IMR-90 (cell line): ENCODE results near the gene AFTPH. TPM values are rescaled to one million over a fixed set of nuclear protein-coding genes. Genes with fewer than 3 reads are reported as not detected.

ENCODE experiments used
- ATAC-seq: fragments of 200-7000 bp; cut with Tn5 transposase; 2 replicates; pipeline ENCODE4 v1.9.1; 2020; ENCODE audit warnings: low read depth, mild to moderate bottlenecking, moderate library complexity
- BruUV-seq: library from RNA; stranded (reverse); fragments of 400-500 nt; replicated peaks from 2 replicates; lab custom pipeline; 2021; lab: Mats Ljungman, UMichigan
- CTCF ChIA-PET: fragments of 300-600 bp; formaldehyde crosslinking; extraction: SDS; loops from one replicate; lab custom pipeline; 2021; ENCODE audit warnings: antibody characterized with exemption; lab: Yijun Ruan, JAX
- POLR2A ChIA-PET: fragments of 300-600 bp; sonication (Branson Sonifier 250); formaldehyde crosslinking; loops from one replicate; lab custom pipeline; 2022; ENCODE audit warnings: antibody characterized with exemption; ENCODE audit not compliant: unreplicated experiment; lab: Charles Lee
- DNase-seq: peaks from one replicate; pipeline ENCODE4 v3.0.0; 2013
- H2AFZ ChIP-seq: replicated peaks from 2 replicates; pipeline ENCODE3; 2013; ENCODE audit warnings: low read length, mild to moderate bottlenecking; ENCODE audit not compliant: poor library complexity
- H2AK5ac ChIP-seq: 2 replicates; pipeline ENCODE4 v1.6.1; 2013; ENCODE audit warnings: low read depth, low read length, inconsistent platforms
- H2AK9ac ChIP-seq: replicated peaks from 2 replicates; pipeline ENCODE3; 2013; ENCODE audit warnings: mild to moderate bottlenecking, low read depth, low read length, moderate library complexity; ENCODE audit not compliant: poor library complexity
- H2BK120ac ChIP-seq: 2 replicates; pipeline ENCODE4 v1.6.1; 2013; ENCODE audit warnings: low read depth, low read length, inconsistent platforms
- H2BK15ac ChIP-seq: 3 replicates; pipeline ENCODE4 v1.6.1; 2013; ENCODE audit warnings: low read depth, low read length, inconsistent platforms
- H2BK20ac ChIP-seq: 2 replicates; pipeline ENCODE4 v1.6.1; 2013; ENCODE audit warnings: low read depth, mild to moderate bottlenecking, inconsistent platforms, low read length, moderate library complexity
- H2BK5ac ChIP-seq: 2 replicates; pipeline ENCODE4 v1.6.1; 2013; ENCODE audit warnings: mild to moderate bottlenecking, low read depth, low read length, inconsistent platforms; ENCODE audit not compliant: poor library complexity, severe bottlenecking
- H3K14ac ChIP-seq: replicated peaks from 2 replicates; pipeline ENCODE4 v1.6.1; 2013; ENCODE audit warnings: low read depth, low read length, inconsistent platforms
- H3K18ac ChIP-seq: 2 replicates; pipeline ENCODE4 v1.6.1; 2013; ENCODE audit warnings: low read depth, low read length, control low read depth
- H3K23ac ChIP-seq: 2 replicates; pipeline ENCODE4 v1.6.1; 2013; ENCODE audit warnings: low read depth, low read length, inconsistent platforms
- H3K27ac ChIP-seq: 2 replicates; pipeline ENCODE4 v1.5.1; 2013; ENCODE audit warnings: mild to moderate bottlenecking, control low read depth, low read length; ENCODE audit not compliant: insufficient read depth
- H3K27me3 ChIP-seq: 2 replicates; pipeline ENCODE4 v1.6.1; 2013; ENCODE audit warnings: low read length; ENCODE audit not compliant: control insufficient read depth, insufficient read depth
- H3K36me3 ChIP-seq: 2 replicates; pipeline ENCODE4 v1.6.1; 2013; ENCODE audit warnings: low read length, mixed read lengths; ENCODE audit not compliant: control insufficient read depth, insufficient read depth
- H3K4ac ChIP-seq: 2 replicates; pipeline ENCODE4 v1.6.1; 2013; ENCODE audit warnings: low read depth, low read length, inconsistent platforms
- H3K4me1 ChIP-seq: 2 replicates; pipeline ENCODE4 v1.6.1; 2013; ENCODE audit warnings: low read length, mixed read lengths; ENCODE audit not compliant: control insufficient read depth, insufficient read depth
- H3K4me2 ChIP-seq: 2 replicates; pipeline ENCODE4 v1.6.1; 2013; ENCODE audit warnings: low read depth, mild to moderate bottlenecking, control low read depth, low read length, moderate library complexity
- H3K4me3 ChIP-seq: 2 replicates; pipeline ENCODE4 v1.5.1; 2013; ENCODE audit warnings: low read depth, mild to moderate bottlenecking, control low read depth, low read length, moderate library complexity; ENCODE audit not compliant: insufficient read depth
- H3K56ac ChIP-seq: 2 replicates; pipeline ENCODE4 v1.6.1; 2013; ENCODE audit warnings: low read length, inconsistent platforms; ENCODE audit not compliant: insufficient read depth; ENCODE audit errors: extremely low read depth
- H3K79me1 ChIP-seq, 2 experiments: 2 replicates each; pipeline ENCODE4 v1.6.1; 2013; ENCODE audit warnings: low read length in 2 of 2, inconsistent platforms in 1 of 2, low read depth in 1 of 2
- H3K9ac ChIP-seq: 2 replicates; pipeline ENCODE4 v1.6.1; 2013; ENCODE audit warnings: low read depth, low read length, control low read depth
- H3K9me1 ChIP-seq: 2 replicates; pipeline ENCODE4 v1.6.1; 2013; ENCODE audit warnings: low read length, inconsistent platforms; ENCODE audit not compliant: insufficient read depth
- H3K9me3 ChIP-seq: 2 replicates; pipeline ENCODE4 v1.6.1; 2013; ENCODE audit warnings: low read length; ENCODE audit not compliant: control insufficient read depth, insufficient read depth
- H4K20me1 ChIP-seq: 2 replicates; pipeline ENCODE4 v1.6.1; 2013; ENCODE audit warnings: low read length, inconsistent platforms; ENCODE audit not compliant: insufficient read depth
- H4K5ac ChIP-seq: 2 replicates; pipeline ENCODE4 v1.6.1; 2013; ENCODE audit warnings: mild to moderate bottlenecking, low read depth, low read length, control low read depth
- H4K8ac ChIP-seq, 2 experiments: 2 replicates each; pipeline ENCODE4 v1.6.1; 2013; ENCODE audit warnings: low read depth in 2 of 2, low read length in 2 of 2, control low read depth in 1 of 2, inconsistent platforms in 1 of 2
- H4K91ac ChIP-seq: 2 replicates; pipeline ENCODE4 v1.6.1; 2013; ENCODE audit warnings: low read depth, low read length, inconsistent platforms; ENCODE audit not compliant: insufficient read depth
- FOS ChIP-seq: fragments of 150-350 bp; IDR thresholded peaks from 2 replicates; pipeline ENCODE4 v1.6.1; 2016; ENCODE audit warnings: low read depth, low read length
- RFX5 ChIP-seq: IDR thresholded peaks from 2 replicates; pipeline ENCODE4 v1.8.0; 2012; ENCODE audit warnings: low read depth, mild to moderate bottlenecking, low read length, moderate library complexity
- SMC3 ChIP-seq: fragments of 150-350 bp; IDR thresholded peaks from 2 replicates; pipeline ENCODE4 v1.6.1; 2016; ENCODE audit warnings: low read depth, mild to moderate bottlenecking, antibody characterized with exemption, low read length, moderate library complexity
- WGBS, 2 experiments: methylation state at CpG; one replicate each; pipeline versions ENCODE4 v1.1.5 to v1.1.7; 2013; ENCODE audit warnings: missing lambda C conversion rate in 2 of 2; ENCODE audit not compliant: insufficient read length in 1 of 2; ENCODE audit errors: extremely low coverage in 2 of 2; 5-methylcytosine and 5-hydroxymethylcytosine counted together
- dilution Hi-C: fragments of 300-500 bp; cut with HindIII; formaldehyde crosslinking; loops from one replicate; pipeline ENCODE4 v1.14.3; 2018; ENCODE audit warnings: low sequenced_read_pairs; ENCODE audit not compliant: unreplicated experiment
- in situ Hi-C: fragments of 300-500 bp; cut with MboI; formaldehyde crosslinking; loops from 3 replicates; pipeline ENCODE4 v1.14.3; 2019; ENCODE audit warnings: low sequenced_read_pairs, inconsistent platforms, mixed read lengths
- intact Hi-C: fragments of 100-400 bp; cut with micrococcal nuclease; formaldehyde crosslinking; loops from 2 replicates; pipeline ENCODE4 v1.10.0; 2022
- polyA plus RNA-seq, 3 experiments: library from polyadenylated mRNA; depleted of rRNA; stranded (reverse); fragments of >200 nt; gene quantifications; 2 replicates each; pipeline ENCODE4 v1.2.3, GENCODE V29; 2012; ENCODE audit warnings: low replicate concordance in 1 of 3
- total RNA-seq: library from RNA; depleted of rRNA; stranded (reverse); fragments of >200 nt; gene quantifications from 2 replicates; pipeline ENCODE4 v1.2.3, GENCODE V29; 2012
- TF ChIP-seq, protein P1 (sequence below): fragments of 150-350 bp; IDR thresholded peaks from 2 replicates; pipeline ENCODE4 v1.6.1; 2016; ENCODE audit warnings: low read depth, mild to moderate bottlenecking, low read length, moderate library complexity, borderline replicate concordance

The AFTPH gene
- total and polyA plus RNA-seq, 2 of the 4 experiments (the other 2 are of a cell fraction) = 9.4 to 19.9 TPM

DNA sequence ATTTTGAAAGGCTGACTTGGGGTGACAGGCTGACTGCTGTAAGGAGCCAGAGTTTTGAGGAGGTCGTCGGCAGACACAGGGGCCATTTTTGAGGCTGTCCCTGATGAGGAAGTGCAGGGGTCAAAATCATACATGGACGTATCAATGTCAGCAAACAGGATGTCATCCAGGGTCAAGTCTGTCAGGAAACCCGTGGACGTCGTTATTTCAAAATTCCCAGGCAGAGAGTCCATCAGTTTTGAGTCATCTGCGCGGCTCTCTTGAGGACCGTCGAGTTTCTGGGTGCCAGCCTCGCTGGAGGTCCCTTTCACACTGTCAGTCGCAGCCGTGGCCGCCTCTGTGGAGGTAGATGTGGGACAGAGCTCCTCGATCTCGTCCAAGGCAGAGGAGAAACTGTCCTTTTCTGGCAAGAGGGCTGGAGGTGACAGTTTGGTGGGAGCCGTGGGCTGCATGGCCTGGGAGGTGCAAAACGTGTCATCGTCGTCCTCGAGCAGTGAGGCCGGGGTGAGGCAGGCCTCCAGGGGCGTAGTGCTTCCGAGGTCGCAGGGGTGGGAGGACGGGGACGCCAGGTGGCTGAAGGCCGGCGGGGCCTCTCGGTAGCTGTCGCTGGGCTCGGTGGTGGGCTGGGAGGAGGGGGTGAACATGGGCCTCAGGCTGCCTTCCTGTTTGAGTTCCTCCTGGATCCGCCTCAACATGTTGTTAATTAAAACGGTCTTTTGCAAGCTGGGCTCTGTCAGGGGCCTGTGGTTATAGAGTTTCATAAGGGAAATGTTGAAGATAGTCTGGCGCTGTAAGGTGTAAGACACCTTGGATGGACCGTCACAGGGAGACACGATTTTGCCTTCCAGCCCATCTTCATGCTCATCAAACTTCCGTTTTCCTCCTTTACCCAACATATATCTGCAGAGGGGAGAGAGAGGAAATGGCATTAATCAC, 112.1 kb downstream of the AFTPH start:
- H3K36me3 ChIP-seq = peaks cover 12% of the 10 kb centered on the region
- no peak overlapping the region for H2AK5ac ChIP-seq
- peaks cover 56% of the 10 kb centered on the region for H4K20me1 ChIP-seq
- peaks cover 17% of the 10 kb centered on the region for H3K4me1 ChIP-seq
- no peak overlapping the region for H3K4me2 ChIP-seq
- no peak overlapping the region for H3K27ac ChIP-seq
- dilution Hi-C loops = no loop called here
- ATAC-seq = no peak
- peaks cover 19% of the 10 kb centered on the region for H3K9me1 ChIP-seq
- intact Hi-C loops = no loop called here
- H3K56ac ChIP-seq = no peak overlapping the region
- ChIA-PET CTCF (interaction anchor here (0.6 to 0.7 kb wide), 2 partner anchors 10 to 583 kb away, joined by 3 to 4 read pairs; no protein-coding TSS in a partner anchor), POLR2A (no interaction called here)
- H2BK120ac ChIP-seq = no peak overlapping the region
- no peak for DNase-seq
- H3K4ac ChIP-seq = no peak overlapping the region
- BruUV-seq = no TSS peak
- no peak overlapping the region for H3K23ac ChIP-seq
- H3K9me3 ChIP-seq = no peaks in the 10 kb centered on the region
- no peak overlapping the region for H3K14ac ChIP-seq
- H4K8ac ChIP-seq = no peak overlapping the region
- H2BK20ac ChIP-seq = no peak overlapping the region
- no peak overlapping the region for H2BK5ac ChIP-seq
- H2AK9ac ChIP-seq = no peak overlapping the region
- no peak overlapping the region for H2BK15ac ChIP-seq
- no peak overlapping the region for H4K91ac ChIP-seq
- no peak overlapping the region for H3K4me3 ChIP-seq
- 93% methylated on average over 16 of the region's 38 CpGs; no CpG with 5 or more reads in 1 of the 2 experiments for WGBS, 2 experiments
- H2AFZ ChIP-seq = no peak overlapping the region
- H3K79me1 ChIP-seq = peaks cover 40 to 68% of the 10 kb centered on the region in 2 experiments
- no peak overlapping the region for H3K18ac ChIP-seq
- no peak for TF ChIP-seq SMC3
- TF ChIP-seq FOS = no peak
- no peak for TF ChIP-seq RFX5
- TF ChIP-seq, protein P1, sequence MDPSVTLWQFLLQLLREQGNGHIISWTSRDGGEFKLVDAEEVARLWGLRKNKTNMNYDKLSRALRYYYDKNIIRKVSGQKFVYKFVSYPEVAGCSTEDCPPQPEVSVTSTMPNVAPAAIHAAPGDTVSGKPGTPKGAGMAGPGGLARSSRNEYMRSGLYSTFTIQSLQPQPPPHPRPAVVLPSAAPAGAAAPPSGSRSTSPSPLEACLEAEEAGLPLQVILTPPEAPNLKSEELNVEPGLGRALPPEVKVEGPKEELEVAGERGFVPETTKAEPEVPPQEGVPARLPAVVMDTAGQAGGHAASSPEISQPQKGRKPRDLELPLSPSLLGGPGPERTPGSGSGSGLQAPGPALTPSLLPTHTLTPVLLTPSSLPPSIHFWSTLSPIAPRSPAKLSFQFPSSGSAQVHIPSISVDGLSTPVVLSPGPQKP = no peak
- no peaks in the 10 kb centered on the region for H3K27me3 ChIP-seq
- H3K9ac ChIP-seq = no peak overlapping the region
- H4K5ac ChIP-seq = no peak overlapping the region
- in situ Hi-C loops = no loop called here
